K562 (cell line): ENCODE results near the gene LEMD1. TPM values are rescaled to one million over a fixed set of nuclear protein-coding genes. Genes with fewer than 3 reads are reported as not detected.
A peak's percentile ranks its signal among the peaks of the same experiment; 100 is the strongest.

Experiments used
- BACH1 ChIP-seq: fragments of 200-800 bp; sonication (Bioruptor generic); IDR thresholded peaks from 2 replicates; pipeline ENCODE4 v1.6.1; 2016; ENCODE audit warnings: missing genetic modification characterization, missing compliant biosample characterization
- CBFA2T3 ChIP-seq: fragments of 450-650 bp; IDR thresholded peaks from 2 replicates; pipeline ENCODE4 v1.6.1; 2017
- ELF1 ChIP-seq: fragments of 200-800 bp; sonication (Bioruptor generic); IDR thresholded peaks from 2 replicates; pipeline ENCODE4 v1.6.1; 2016; ENCODE audit warnings: missing genetic modification characterization, missing compliant biosample characterization
- GATA2 ChIP-seq: sonication (generic); formaldehyde crosslinking; IDR thresholded peaks from 2 replicates; pipeline ENCODE4 v1.4.0; 2020; ENCODE audit warnings: mild to moderate bottlenecking, missing genetic modification reagents
- HDAC2 ChIP-seq: fragments of 450-650 bp; IDR thresholded peaks from 2 replicates; pipeline ENCODE4 v1.6.1; 2016; ENCODE audit warnings: mild to moderate bottlenecking
- IFI16 ChIP-seq: fragments of 250-450 bp; sonication (Bioruptor Pico); IDR thresholded peaks from 2 replicates; pipeline ENCODE4 v2.1.2; 2022; ENCODE audit warnings: mild to moderate bottlenecking, inconsistent platforms
- KAT7 ChIP-seq: sonication (generic); formaldehyde crosslinking; IDR thresholded peaks from 2 replicates; pipeline ENCODE4 v1.8.0; 2022; ENCODE audit warnings: missing genetic modification reagents, mild to moderate bottlenecking, borderline replicate concordance
- MCM5 ChIP-seq: fragments of 450-650 bp; IDR thresholded peaks from 2 replicates; pipeline ENCODE4 v1.6.1; 2016; ENCODE audit warnings: low read depth
- MEF2A ChIP-seq: IDR thresholded peaks from 2 replicates; pipeline ENCODE4 v1.6.1; 2011; ENCODE audit warnings: low read depth, mild to moderate bottlenecking, low read length, moderate library complexity; ENCODE audit not compliant: control insufficient read depth
- MITF ChIP-seq: IDR thresholded peaks from 2 replicates; pipeline ENCODE4 v1.6.1; 2014; ENCODE audit warnings: antibody characterized with exemption
- MYC ChIP-seq, 2 experiments: fragments of 250-450 bp in 1 of 2; sonication (Bioruptor Pico) in 1 of 2; IDR thresholded peaks; 2 replicates each; pipeline versions ENCODE4 v1.5.1 to v1.6.1; 2012 to 2021; ENCODE audit warnings: low read depth in 2 of 2, borderline replicate concordance in 1 of 2, improper control_type of control experiment in 1 of 2, low read length in 1 of 2, mild to moderate bottlenecking in 1 of 2, moderate library complexity in 1 of 2
- MYNN ChIP-seq, 2 experiments: sonication (generic); formaldehyde crosslinking in 1 of 2; IDR thresholded peaks; 2 replicates each; pipeline versions ENCODE4 v1.5.0 to v1.6.1; 2016 to 2020; ENCODE audit warnings: antibody characterized with exemption in 1 of 2, missing genetic modification reagents in 1 of 2
- NFYB ChIP-seq: IDR thresholded peaks from 2 replicates; pipeline ENCODE4 v1.6.1; 2011; ENCODE audit warnings: mild to moderate bottlenecking, moderate library complexity; ENCODE audit not compliant: insufficient read length; ENCODE audit errors: extremely low read depth
- NR1H2 ChIP-seq: sonication (generic); formaldehyde crosslinking; IDR thresholded peaks from 2 replicates; pipeline ENCODE4 v1.4.0; 2020; ENCODE audit warnings: mild to moderate bottlenecking, missing genetic modification reagents
- POLR2A ChIP-seq: fragments of 450-650 bp; conservative IDR thresholded peaks from 2 replicates; pipeline ENCODE4 v1.6.1; 2016
- RBM17 ChIP-seq: fragments of 200-400 bp; formaldehyde crosslinking; IDR thresholded peaks from 2 replicates; pipeline ENCODE4 v1.6.1; 2017; ENCODE audit warnings: low read depth, mild to moderate bottlenecking, low read length, borderline replicate concordance
- RUNX1 ChIP-seq: sonication (generic); IDR thresholded peaks from 2 replicates; pipeline ENCODE4 v1.6.1; 2016; ENCODE audit warnings: antibody characterized with exemption, low read depth
- SMARCE1 ChIP-seq: fragments of 450-650 bp; IDR thresholded peaks from 2 replicates; pipeline ENCODE4 v1.7.1; 2016; ENCODE audit warnings: mild to moderate bottlenecking
- SPI1 ChIP-seq: IDR thresholded peaks from 2 replicates; pipeline ENCODE4 v1.6.1; 2011; ENCODE audit warnings: low read depth, low read length, control low read depth, borderline replicate concordance
- TEAD4 ChIP-seq, 2 experiments: sonication (generic) in 1 of 2; formaldehyde crosslinking in 1 of 2; IDR thresholded peaks; 2 replicates each; pipeline versions ENCODE4 v1.6.1 to v1.8.0; 2012 to 2022; ENCODE audit warnings: borderline replicate concordance in 1 of 2, inconsistent platforms in 1 of 2, low read length in 1 of 2, mild to moderate bottlenecking in 1 of 2, missing genetic modification reagents in 1 of 2
- ZNF143 ChIP-seq: sonication (generic); formaldehyde crosslinking; IDR thresholded peaks from 2 replicates; pipeline ENCODE4 v1.9.0; 2022; ENCODE audit warnings: mild to moderate bottlenecking, missing genetic modification reagents
- ZNF239 ChIP-seq: fragments of 250-450 bp; sonication (Bioruptor Pico); IDR thresholded peaks from 2 replicates; pipeline ENCODE4 v1.4.0; 2020; ENCODE audit warnings: mild to moderate bottlenecking
- ZNF395 ChIP-seq: fragments of 200-800 bp; sonication (Bioruptor generic); IDR thresholded peaks from 2 replicates; pipeline ENCODE4 v1.6.1; 2017; ENCODE audit warnings: missing genetic modification characterization, missing compliant biosample characterization
- ZNF830 ChIP-seq: fragments of 250-450 bp; sonication (Bioruptor Pico); IDR thresholded peaks from 2 replicates; pipeline ENCODE4 v1.5.0; 2021; ENCODE audit warnings: mild to moderate bottlenecking
- ZZZ3 ChIP-seq: fragments of 450-650 bp; IDR thresholded peaks from 2 replicates; pipeline ENCODE4 v1.6.1; 2016; ENCODE audit warnings: antibody characterized with exemption, mild to moderate bottlenecking, moderate library complexity
- polyA plus RNA-seq, 8 experiments: library from polyadenylated mRNA; depleted of rRNA in 4 of 8; stranded (reverse) in 5 of 8; unstranded in 3 of 8; fragments of >200 nt; fragmentation: Nextera tagmentation in 2 of 8; fragmentation: Illumina TruSeq in 1 of 8; extraction: Ambion mirVana in 2 of 8; extraction: Trizol in 1 of 8; gene quantifications; 2 replicates each; pipeline versions ENCODE4 v1.2.1 to v1.2.3, GENCODE V29; 2011 to 2014; ENCODE audit warnings: inconsistent platforms in 1 of 8, missing spikeins in 1 of 8
- total RNA-seq, 7 experiments: library from RNA; depleted of rRNA in 6 of 7; stranded (reverse); fragments of >200 nt in 6 of 7; fragmentation: Illumina TruSeq in 2 of 7; extraction: Trizol in 2 of 7; gene quantifications; 2 replicates each; pipeline versions ENCODE4 v1.2.1 to v1.2.3, GENCODE V29; 2011 to 2021; ENCODE audit warnings: low replicate concordance in 1 of 7
- TF ChIP-seq, protein P1 (sequence below): fragments of 200-800 bp; sonication (Bioruptor generic); IDR thresholded peaks from 2 replicates; pipeline ENCODE4 v1.6.1; 2017; ENCODE audit warnings: missing genetic modification characterization, missing compliant biosample characterization

Gene LEMD1
- total and polyA plus RNA-seq, 9 of the 15 experiments (the other 6 are each of a cell fraction or from before 2014, with no cell fraction given), result 0.11 to 2.4 (median 0.57) TPM; not detected in 1

GRCh38 chr1:205449750-205450443 is 28.0 kb upstream of the LEMD1 start (continued):
- peak; percentile 12 for TF ChIP-seq NFYB
- no peak for TF ChIP-seq ZNF830 (CRISPR knock-in tag)
- no peak for TF ChIP-seq ZZZ3
- TF ChIP-seq ZNF143, result no peak
- no peak for TF ChIP-seq MEF2A
- TF ChIP-seq HDAC2, result no peak
- TF ChIP-seq MITF, result no peak
- TF ChIP-seq TEAD4 (IDR thresholded peaks at IDR 0.05; ENCODE audit: low read length), result no peak
- TF ChIP-seq TEAD4 (CRISPR knock-in tag; IDR thresholded peaks at IDR 0.05; ENCODE audit: borderline replicate concordance), result no peak
- TF ChIP-seq SMARCE1, result 0 out of 2 replicates have a peak, but pooled peaks have one; percentile 27
- TF ChIP-seq CBFA2T3, result no peak
- TF ChIP-seq RBM17, result no peak
- TF ChIP-seq RUNX1, result no peak
- no peak for TF ChIP-seq ZNF239 (CRISPR knock-in tag)
- TF ChIP-seq KAT7 (CRISPR knock-in tag), result no peak
- TF ChIP-seq GATA2 (CRISPR knock-in tag), result no peak
- no peak for TF ChIP-seq MCM5
- no peak for TF ChIP-seq BACH1 (tag)
- no peak for TF ChIP-seq NR1H2 (CRISPR knock-in tag)
- TF ChIP-seq MYC (IDR thresholded peaks at IDR 0.05; ENCODE audit: low read depth, low read length), result no peak
- no peak for TF ChIP-seq MYC (CRISPR knock-in tag; IDR thresholded peaks at IDR 0.05; ENCODE audit: borderline replicate concordance, low read depth)
- peak; percentile 62; the same call in 1 of the 2 replicates for TF ChIP-seq ZNF395
- TF ChIP-seq, protein P1, sequence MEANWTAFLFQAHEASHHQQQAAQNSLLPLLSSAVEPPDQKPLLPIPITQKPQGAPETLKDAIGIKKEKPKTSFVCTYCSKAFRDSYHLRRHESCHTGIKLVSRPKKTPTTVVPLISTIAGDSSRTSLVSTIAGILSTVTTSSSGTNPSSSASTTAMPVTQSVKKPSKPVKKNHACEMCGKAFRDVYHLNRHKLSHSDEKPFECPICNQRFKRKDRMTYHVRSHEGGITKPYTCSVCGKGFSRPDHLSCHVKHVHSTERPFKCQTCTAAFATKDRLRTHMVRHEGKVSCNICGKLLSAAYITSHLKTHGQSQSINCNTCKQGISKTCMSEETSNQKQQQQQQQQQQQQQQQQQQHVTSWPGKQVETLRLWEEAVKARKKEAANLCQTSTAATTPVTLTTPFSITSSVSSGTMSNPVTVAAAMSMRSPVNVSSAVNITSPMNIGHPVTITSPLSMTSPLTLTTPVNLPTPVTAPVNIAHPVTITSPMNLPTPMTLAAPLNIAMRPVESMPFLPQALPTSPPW (CRISPR knock-in tag), result peak; percentile 97
- TF ChIP-seq ELF1 (tag), result 0 out of 2 replicates have a peak, but pooled peaks have one; percentile 29
- TF ChIP-seq MYNN (IDR thresholded peaks at IDR 0.05), result no peak
- no peak for TF ChIP-seq MYNN (CRISPR knock-in tag; IDR thresholded peaks at IDR 0.05)
- peak; percentile 42; the same call in 1 of the 2 replicates for TF ChIP-seq SPI1
- peak; percentile 55 for TF ChIP-seq POLR2A
- no peak for TF ChIP-seq IFI16 (CRISPR knock-in tag)
